ENCODE results near the gene RAD21L1. TPM values are rescaled to one million over a fixed set of nuclear protein-coding genes. Genes with fewer than 3 reads are reported as not detected.

Gene RAD21L1
- total RNA-seq, 1 donor from 2014 or later, result not detected

GRCh38 chr20:1185790-1186334 lies 40.0 kb upstream of the RAD21L1 start:
- no peak for DNase-seq (ENCODE audit: low spot score)

GRCh38 chr20:1186367-1186991 lies 39.4 kb upstream of the RAD21L1 start:
- TF ChIP-seq CTCF (IDR thresholded peaks at IDR 0.05), result no peak
- Mint-ChIP-seq H3K27me3 (ENCODE audit: low read depth) (peaks cover 50% of the 10 kb centered on the region), H3K4me3 (ENCODE audit: unreplicated experiment) (peak overlapping the region; percentile 63), H3K36me3 (ENCODE audit: low read depth) (no peaks in the 10 kb centered on the region), H3K4me1 (ENCODE audit: low read depth) (peaks cover 10% of the 10 kb centered on the region), H3K27ac (ENCODE audit: unreplicated experiment) (no peak overlapping the region), H3K9me3 (ENCODE audit: low read depth) (no peaks in the 10 kb centered on the region)
- no peak for DNase-seq (ENCODE audit: low spot score)

More at GRCh38 chr20:1185790-1186334, 40.0 kb upstream of the RAD21L1 start:
- Mint-ChIP-seq H3K27me3 (ENCODE audit: low read depth) (peaks cover 46% of the 10 kb centered on the region), H3K4me1 (ENCODE audit: low read depth) (peaks cover 10% of the 10 kb centered on the region), H3K27ac (ENCODE audit: unreplicated experiment) (no peak overlapping the region), H3K36me3 (ENCODE audit: low read depth) (peaks cover 2% of the 10 kb centered on the region), H3K9me3 (ENCODE audit: low read depth) (no peaks in the 10 kb centered on the region), H3K4me3 (ENCODE audit: unreplicated experiment) (peak overlapping the region; percentile 63)
- peak; percentile 81 for TF ChIP-seq CTCF (IDR thresholded peaks at IDR 0.05)

- Mint-ChIP-seq H3K27me3 (ENCODE audit: low read depth) (peaks cover 52% of the 10 kb centered on the region), H3K27ac (ENCODE audit: unreplicated experiment) (no peak overlapping the region), H3K9me3 (ENCODE audit: low read depth) (no peaks in the 10 kb centered on the region), H3K4me1 (ENCODE audit: low read depth) (peaks cover 10% of the 10 kb centered on the region), H3K4me3 (ENCODE audit: unreplicated experiment) (no peak overlapping the region), H3K36me3 (ENCODE audit: low read depth) (no peaks in the 10 kb centered on the region)
- no peak for DNase-seq (ENCODE audit: low spot score)
- TF ChIP-seq CTCF (IDR thresholded peaks at IDR 0.05), result no peak
These were observed 38.2 kb upstream of the RAD21L1 start for GRCh38 chr20:1187605-1188171.

- Mint-ChIP-seq H3K4me3 (ENCODE audit: unreplicated experiment) (no peak overlapping the region), H3K36me3 (ENCODE audit: low read depth) (no peaks in the 10 kb centered on the region), H3K27me3 (ENCODE audit: low read depth) (peaks cover 52% of the 10 kb centered on the region), H3K27ac (ENCODE audit: unreplicated experiment) (no peak overlapping the region), H3K4me1 (ENCODE audit: low read depth) (peaks cover 10% of the 10 kb centered on the region), H3K9me3 (ENCODE audit: low read depth) (no peaks in the 10 kb centered on the region)
- DNase-seq (ENCODE audit: low spot score), result no peak
- TF ChIP-seq CTCF (IDR thresholded peaks at IDR 0.05), result no peak
These were observed 37.5 kb upstream of the RAD21L1 start for GRCh38 chr20:1188347-1188746.

GRCh38 chr20:1189827-1190226 lies 36.0 kb upstream of the RAD21L1 start:
- no peak overlapping the region for H3K4me3 Mint-ChIP-seq (ENCODE audit: unreplicated experiment)
- H3K36me3 Mint-ChIP-seq (ENCODE audit: low read depth), result no peaks in the 10 kb centered on the region

More at GRCh38 chr20:1189827-1190226, 36.0 kb upstream of the RAD21L1 start:
- TF ChIP-seq CTCF (IDR thresholded peaks at IDR 0.05), result no peak
- peaks cover 3% of the 10 kb centered on the region for H3K4me1 Mint-ChIP-seq (ENCODE audit: low read depth)
- peaks cover 38% of the 10 kb centered on the region for H3K27me3 Mint-ChIP-seq (ENCODE audit: low read depth)
- DNase-seq (ENCODE audit: low spot score), result no peak
- H3K27ac Mint-ChIP-seq (ENCODE audit: unreplicated experiment), result no peak overlapping the region
- H3K9me3 Mint-ChIP-seq (ENCODE audit: low read depth), result no peaks in the 10 kb centered on the region

Measured in chondrocyte (in vitro differentiated cells).